VCaP (cell line): ENCODE measurements around the gene CAPNS2.

Experiments
- H3K27ac ChIP-seq: fragments of 450-650 bp; 2 replicates; pipeline ENCODE4 v1.5.1; 2017
- CTCF ChIP-seq: fragments of 450-650 bp; conservative IDR thresholded peaks from 2 replicates; pipeline ENCODE4 v1.5.1; 2017; ENCODE audit warnings: mild to moderate bottlenecking, moderate library complexity

Gene CAPNS2

GRCh38 chr16:55534756-55535155 lies 31.7 kb upstream of the CAPNS2 start:
- H3K27ac ChIP-seq = no peak overlapping the region
- no peak for TF ChIP-seq CTCF

GRCh38 chr16:55539049-55539448 lies 27.4 kb upstream of the CAPNS2 start:
- no peak overlapping the region for H3K27ac ChIP-seq
- no peak for TF ChIP-seq CTCF

GRCh38 chr16:55539488-55539887 lies 27.0 kb upstream of the CAPNS2 start:
- no peak overlapping the region for H3K27ac ChIP-seq
- no peak for TF ChIP-seq CTCF

GRCh38 chr16:55540221-55540620 lies 26.3 kb upstream of the CAPNS2 start:
- H3K27ac ChIP-seq = no peak overlapping the region
- TF ChIP-seq CTCF = no peak

GRCh38 chr16:55542459-55543082 lies 23.9 kb upstream of the CAPNS2 start:
- no peak overlapping the region for H3K27ac ChIP-seq
- TF ChIP-seq CTCF = no peak

- peak; percentile 52 for TF ChIP-seq CTCF
- H3K27ac ChIP-seq = no peak overlapping the region
These were observed 23.0 kb upstream of the CAPNS2 start for GRCh38 chr16:55543472-55543871.

- no peak overlapping the region for H3K27ac ChIP-seq
- no peak for TF ChIP-seq CTCF
These were observed 13.9 kb upstream of the CAPNS2 start for GRCh38 chr16:55552621-55553020.
